Left lung (tissue), 10 donors: ENCODE data around the gene UBR2. TPM values are rescaled to one million over a fixed set of nuclear protein-coding genes. Genes with fewer than 3 reads are reported as not detected.

Experiments
- ATAC-seq: fragments of 200-7000 bp; cut with Tn5 transposase; one replicate; pipeline ENCODE4 v1.9.1; 2020; ENCODE audit warnings: moderate library complexity
- DNase-seq, 4 donors: peaks; one replicate each; pipeline ENCODE4 v3.0.0-alpha.2; 2013 to 2020
- H3K27ac ChIP-seq, 2 donors: fragments of 200-600 bp; sonication (generic) in 1 of 2; one replicate each; pipeline versions ENCODE4 v1.5.0 to v1.8.0; 2020 to 2021
- H3K27me3 ChIP-seq, 2 donors: fragments of 200-600 bp; sonication (generic) in 1 of 2; one replicate each; pipeline versions ENCODE4 v1.5.0 to v1.8.0; 2020 to 2021
- H3K36me3 ChIP-seq, 2 donors: fragments of 200-600 bp; sonication (generic) in 1 of 2; one replicate each; pipeline versions ENCODE4 v1.5.0 to v1.8.0; 2020 to 2021
- H3K4me1 ChIP-seq, 2 donors: fragments of 200-600 bp; one replicate each; pipeline ENCODE4 v1.8.0; 2021
- H3K4me3 ChIP-seq, 2 donors: fragments of 200-600 bp; sonication (generic) in 1 of 2; one replicate each; pipeline versions ENCODE4 v1.5.0 to v1.8.0; 2020 to 2021; ENCODE audit warnings: mild to moderate bottlenecking in 1 of 2
- H3K9me3 ChIP-seq, 2 donors: fragments of 200-600 bp; sonication (generic) in 1 of 2; one replicate each; pipeline versions ENCODE4 v1.5.0 to v1.8.0; 2020 to 2021
- CTCF ChIP-seq, 2 donors: fragments of 200-600 bp; sonication (generic) in 1 of 2; IDR thresholded peaks; one replicate each; pipeline versions ENCODE4 v1.5.0 to v1.8.0; 2021; ENCODE audit warnings: antibody characterized with exemption in 2 of 2
- intact Hi-C, 2 donors: fragments of 100-400 bp; cut with DNase I; formaldehyde crosslinking; loops; one replicate each; pipeline versions ENCODE4 v1.11.2 to v1.14.2; 2022
- polyA plus RNA-seq, 6 donors: library from polyadenylated mRNA; unstranded; fragments of 120-200 nt; gene quantifications; one replicate each; pipeline ENCODE4 v1.2.1, GENCODE V29; 2013; ENCODE audit not compliant: insufficient read length in 6 of 6
- total RNA-seq, 2 donors: library from RNA; stranded (reverse); fragmentation: NEBNext Ultra II Directional; extraction: Animal tissue kit (Norgen Biotek cat#: 25700); gene quantifications; one replicate each; pipeline ENCODE4 v1.2.1, GENCODE V29; 2021
- donor health status: DM: no; HTN: yes; CAD: no.
- donor health status: DM: no; HTN: no; CAD: no.

The UBR2 gene
- total and polyA plus RNA-seq, 8 donors: 27.9 to 34.6 (median 29.3) TPM

GRCh38 chr6:42522036-42522435, 41.8 kb upstream of the UBR2 start:
- no peaks in the 10 kb centered on the region for H3K4me1 ChIP-seq
- DNase-seq: no peak
- H3K27ac ChIP-seq: no peak overlapping the region
- no peak for TF ChIP-seq CTCF (IDR thresholded peaks at IDR 0.05)
- H3K36me3 ChIP-seq: no peaks in the 10 kb centered on the region
- peaks cover 0 to 9% of the 10 kb centered on the region in 2 donors for H3K9me3 ChIP-seq
- no peaks in the 10 kb centered on the region for H3K27me3 ChIP-seq
- intact Hi-C loops: no loop called here
- no peak overlapping the region for H3K4me3 ChIP-seq
- no peak for ATAC-seq

DNA sequence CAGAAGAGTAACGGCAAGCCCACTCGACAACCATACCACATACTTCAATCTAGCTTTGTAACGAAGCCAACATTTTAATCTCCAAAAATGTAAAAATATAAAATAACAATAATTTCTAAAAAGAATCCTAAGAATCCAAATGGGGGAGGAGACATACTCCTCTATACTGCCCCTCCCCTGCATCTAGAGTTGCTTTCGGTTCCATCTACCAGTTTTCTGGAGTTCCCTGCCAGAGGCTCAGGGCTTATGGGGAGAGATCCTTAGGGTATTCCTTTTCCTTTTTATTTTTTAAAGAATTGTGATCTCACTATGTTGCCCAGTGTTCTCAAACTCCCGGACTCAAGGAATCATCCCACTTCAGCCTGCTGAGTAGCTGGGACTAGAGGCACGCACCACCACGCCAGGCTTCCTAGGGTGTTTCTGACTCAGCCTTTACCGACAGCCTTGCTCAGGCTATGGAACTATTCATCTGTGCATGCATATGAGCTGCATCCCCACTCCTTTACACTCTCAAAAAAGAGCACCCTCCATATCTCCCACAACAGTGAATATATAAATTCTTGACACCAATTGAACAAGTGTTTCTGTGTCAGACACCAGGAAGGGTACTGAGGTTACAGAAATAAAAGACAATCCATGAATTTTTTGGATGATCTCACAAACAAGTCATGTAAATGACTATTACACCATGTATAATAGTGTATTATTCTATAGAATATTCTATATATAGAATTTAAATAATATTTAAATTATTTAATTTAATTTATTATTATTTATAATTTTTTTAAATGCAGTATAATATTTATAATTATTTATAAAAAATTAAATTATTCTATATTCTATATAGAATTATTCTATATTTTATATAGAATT, 40.7 kb upstream of the UBR2 start:
- intact Hi-C loops: no loop called here
- Histone ChIP-seq H3K27ac (no peak overlapping the region), H3K27me3 (no peaks in the 10 kb centered on the region), H3K4me3 (no peak overlapping the region), H3K9me3 (peaks cover 0 to 9% of the 10 kb centered on the region in 2 donors), H3K36me3 (no peaks in the 10 kb centered on the region), H3K4me1 (no peaks in the 10 kb centered on the region)
- ATAC-seq: no peak
- TF ChIP-seq CTCF (IDR thresholded peaks at IDR 0.05): no peak
- no peak for DNase-seq

DNA sequence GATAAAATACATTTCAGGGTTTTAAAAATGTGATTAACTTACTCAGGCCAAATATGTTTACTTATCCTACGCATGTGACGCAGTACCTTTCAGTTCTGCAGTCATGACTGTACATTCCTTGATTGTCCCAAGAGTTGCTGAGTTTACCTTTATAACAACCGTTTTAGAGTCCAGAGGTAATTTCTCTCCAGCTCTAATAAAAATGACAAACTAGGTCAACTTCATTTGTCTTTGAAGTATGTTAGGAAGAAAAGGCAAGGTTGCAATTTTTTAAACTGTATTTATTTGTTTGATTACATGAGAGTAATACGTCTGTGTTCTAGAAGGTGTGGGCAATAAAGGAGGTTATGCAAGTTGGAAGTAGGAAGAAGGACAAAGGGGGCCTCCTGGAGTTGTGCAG, 38.6 kb upstream of the UBR2 start:
- no peak for TF ChIP-seq CTCF (IDR thresholded peaks at IDR 0.05)
- no peaks in the 10 kb centered on the region for H3K4me1 ChIP-seq
- no peaks in the 10 kb centered on the region for H3K36me3 ChIP-seq
- no peak for DNase-seq
- no peaks in the 10 kb centered on the region for H3K9me3 ChIP-seq
- H3K27ac ChIP-seq: no peak overlapping the region
- no peak for ATAC-seq
- no peak overlapping the region for H3K4me3 ChIP-seq
- H3K27me3 ChIP-seq: no peaks in the 10 kb centered on the region
- intact Hi-C loops: no loop called here

- H3K4me3 ChIP-seq: no peak overlapping the region
- no peak for DNase-seq
- H3K36me3 ChIP-seq: no peaks in the 10 kb centered on the region
- H3K9me3 ChIP-seq: no peaks in the 10 kb centered on the region
- no peaks in the 10 kb centered on the region for H3K27me3 ChIP-seq
- intact Hi-C loops: no loop called here
- no peaks in the 10 kb centered on the region for H3K4me1 ChIP-seq
- H3K27ac ChIP-seq: no peak overlapping the region
- TF ChIP-seq CTCF (IDR thresholded peaks at IDR 0.05): no peak
- no peak for ATAC-seq
These were observed 37.2 kb upstream of the UBR2 start for GRCh38 chr6:42526616-42527015.

DNA sequence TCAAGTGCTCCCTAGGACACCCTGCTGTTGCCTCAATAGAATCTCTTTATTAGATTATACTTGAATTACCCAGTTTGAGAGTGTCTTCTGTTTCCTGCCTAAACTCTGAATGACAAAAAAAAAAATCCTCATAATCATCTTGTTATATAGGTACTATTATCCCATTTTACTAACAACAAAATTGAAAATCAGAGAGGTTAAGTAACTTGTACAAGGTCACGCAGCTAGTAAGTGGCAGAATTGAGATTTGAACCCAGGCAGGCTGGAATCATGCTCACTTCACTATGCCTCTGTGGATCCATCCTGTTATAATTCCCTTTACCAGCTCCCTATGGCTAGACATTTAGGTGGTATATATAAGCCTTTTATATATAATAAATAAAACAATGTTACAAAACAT, 36.6 kb upstream of the UBR2 start:
- no peak for TF ChIP-seq CTCF (IDR thresholded peaks at IDR 0.05)
- no peaks in the 10 kb centered on the region for H3K27me3 ChIP-seq
- no peaks in the 10 kb centered on the region for H3K4me1 ChIP-seq
- no peaks in the 10 kb centered on the region for H3K36me3 ChIP-seq
- DNase-seq (no peak), ATAC-seq (no peak)
- no peak overlapping the region for H3K27ac ChIP-seq
- intact Hi-C loops: no loop called here
- H3K4me3 ChIP-seq: no peak overlapping the region
- H3K9me3 ChIP-seq: no peaks in the 10 kb centered on the region
